Stimulated activated CD8-positive, alpha-beta memory T cell treated with anti-CD3 and anti-CD28 coated beads, Interleukin-7, amount 100 ng/mL, for 24 hours (primary cell): Measurements from ENCODE around the gene PARN.
"Not testable (repeated sequence)": the region's sequence is repeated elsewhere in the genome, so short reads cannot be mapped to it uniquely, and the experiment has no call there.

Source experiments
- DNase-seq: peaks from one replicate; pipeline ENCODE4 v3.0.0-alpha.2; 2020; ENCODE audit warnings: low read depth

PARN gene

GRCh38 chr16:14472357-14472756 is 157.7 kb downstream of the PARN start:
- no peak for DNase-seq

GRCh38 chr16:14470788-14471187 is 159.3 kb downstream of the PARN start:
- DNase-seq = no peak

- no peak for DNase-seq
These were observed 164.3 kb downstream of the PARN start for GRCh38 chr16:14465799-14466198.

GRCh38 chr16:14464796-14465195 is 165.3 kb downstream of the PARN start:
- DNase-seq = no peak

GRCh38 chr16:14464192-14464591 is 165.9 kb downstream of the PARN start:
- no peak for DNase-seq

GRCh38 chr16:14462811-14463210 is 167.2 kb downstream of the PARN start:
- no peak for DNase-seq

GRCh38 chr16:14460726-14461125 is 169.3 kb downstream of the PARN start:
- DNase-seq = no peak

GRCh38 chr16:14458576-14458975 is 171.5 kb downstream of the PARN start:
- DNase-seq = no peak

GRCh38 chr16:14456793-14457481 is 173.1 kb downstream of the PARN start:
- DNase-seq = no peak

GRCh38 chr16:14455573-14455972 is 174.5 kb downstream of the PARN start:
- no peak for DNase-seq

- DNase-seq = no peak
These were observed 175.7 kb downstream of the PARN start for GRCh38 chr16:14454391-14454790.

- no peak for DNase-seq
These were observed 178.0 kb downstream of the PARN start for GRCh38 chr16:14452066-14452465.

- DNase-seq = no peak
These were observed 179.2 kb downstream of the PARN start for GRCh38 chr16:14450846-14451245.

- no peak for DNase-seq
These were observed 180.1 kb downstream of the PARN start for GRCh38 chr16:14449790-14450480.

- DNase-seq = no peak
These were observed 180.7 kb downstream of the PARN start for GRCh38 chr16:14449334-14449733.

GRCh38 chr16:14448879-14449278 is 181.2 kb downstream of the PARN start:
- no peak for DNase-seq

GRCh38 chr16:14447783-14448182 is 182.3 kb downstream of the PARN start:
- no peak for DNase-seq

GRCh38 chr16:14446796-14447195 is 183.3 kb downstream of the PARN start:
- no peak for DNase-seq

- no peak for DNase-seq
These were observed 183.9 kb downstream of the PARN start for GRCh38 chr16:14445937-14446715.

GRCh38 chr16:14444979-14445810 is 184.9 kb downstream of the PARN start:
- no peak for DNase-seq

GRCh38 chr16:14441533-14441932 is 188.5 kb downstream of the PARN start:
- DNase-seq = not testable (repeated sequence)

GRCh38 chr16:14438256-14438655 is 191.8 kb downstream of the PARN start:
- DNase-seq = no peak
